ENCODE data around the gene SAMD4A. TPM values are rescaled to one million over a fixed set of nuclear protein-coding genes. Genes with fewer than 3 reads are reported as not detected.

SAMD4A gene
- total RNA-seq, 2 experiments from 2014 or later = 0.06 to 1.0 TPM

- no peaks in the 10 kb centered on the region for H3K36me3 ChIP-seq (ENCODE audit: insufficient read depth, low read length)
- H3K9me2 ChIP-seq (ENCODE audit: insufficient read depth, low read length) = no peaks in the 10 kb centered on the region
- no peak for TF ChIP-seq CTCF (conservative IDR thresholded peaks at IDR 0.05; ENCODE audit: low read length)
- no peak for TF ChIP-seq EZH2phosphoT487 (IDR thresholded peaks at IDR 0.05; ENCODE audit: borderline replicate concordance, low read depth, low read length)
- DNase-seq (ENCODE audit: low spot score) = no peak
- no peak overlapping the region for H2AFZ ChIP-seq (ENCODE audit: low read length)
- no peak overlapping the region for H3K4me2 ChIP-seq (ENCODE audit: low read length)
- no peak overlapping the region for H3K4me3 ChIP-seq (ENCODE audit: low read depth, low read length, poor library complexity, severe bottlenecking)
- no peak overlapping the region for H3K27ac ChIP-seq (ENCODE audit: low read depth, low read length, poor library complexity, severe bottlenecking)
- no TSS peak for BruUV-seq (replicated peaks)
- H3K79me2 ChIP-seq (ENCODE audit: insufficient read depth, low read depth, low read length) = no peaks in the 10 kb centered on the region
- H3K4me1 ChIP-seq (ENCODE audit: insufficient read depth, low read length, poor library complexity, severe bottlenecking) = no peaks in the 10 kb centered on the region
- ChIA-PET POLR2A (interaction anchor here (0.6 to 0.7 kb wide), 4 partner anchors 10 to 1227 kb away, joined by 3 to 4 read pairs (median 3); no protein-coding TSS in a partner anchor), CTCF (ENCODE audit: unreplicated experiment) (no interaction called here)
- H4K20me1 ChIP-seq (ENCODE audit: insufficient read depth, low read length) = no peaks in the 10 kb centered on the region
- no peaks in the 10 kb centered on the region; the same call in 1 of the 2 replicates for H3K9me3 ChIP-seq (ENCODE audit: low read length)
- intact Hi-C loops (cut with micrococcal nuclease; ENCODE audit: unreplicated experiment) = no loop called here
Measured at GRCh38 chr14:54829486-54830224, 262.7 kb downstream of the SAMD4A start.

GRCh38 chr14:54830650-54831049, 263.7 kb downstream of the SAMD4A start:
- intact Hi-C loops (cut with micrococcal nuclease; ENCODE audit: unreplicated experiment) = no loop called here
- no peaks in the 10 kb centered on the region for H4K20me1 ChIP-seq (ENCODE audit: insufficient read depth, low read length)
- TF ChIP-seq EZH2phosphoT487 (IDR thresholded peaks at IDR 0.05; ENCODE audit: borderline replicate concordance, low read depth, low read length) (no peak), CTCF (conservative IDR thresholded peaks at IDR 0.05; ENCODE audit: low read length) (no peak)
- no peaks in the 10 kb centered on the region for H3K4me1 ChIP-seq (ENCODE audit: insufficient read depth, low read length, poor library complexity, severe bottlenecking)
- no peaks in the 10 kb centered on the region for H3K36me3 ChIP-seq (ENCODE audit: insufficient read depth, low read length)
- no peak overlapping the region for H3K4me3 ChIP-seq (ENCODE audit: low read depth, low read length, poor library complexity, severe bottlenecking)
- H3K27ac ChIP-seq (ENCODE audit: low read depth, low read length, poor library complexity, severe bottlenecking) = no peak overlapping the region
- H2AFZ ChIP-seq (ENCODE audit: low read length) = no peak overlapping the region
- H3K4me2 ChIP-seq (ENCODE audit: low read length) = no peak overlapping the region
- BruUV-seq (replicated peaks) = no TSS peak
- no peaks in the 10 kb centered on the region for H3K9me3 ChIP-seq (ENCODE audit: low read length)
- ChIA-PET POLR2A (no interaction called here), CTCF (ENCODE audit: unreplicated experiment) (no interaction called here)
- no peak for DNase-seq (ENCODE audit: low spot score)
- H3K9me2 ChIP-seq (ENCODE audit: insufficient read depth, low read length) = no peaks in the 10 kb centered on the region
- no peaks in the 10 kb centered on the region for H3K79me2 ChIP-seq (ENCODE audit: insufficient read depth, low read depth, low read length)

GRCh38 chr14:54834081-54834480, 267.2 kb downstream of the SAMD4A start:
- Histone ChIP-seq H2AFZ (ENCODE audit: low read length) (no peak overlapping the region), H3K4me2 (ENCODE audit: low read length) (no peak overlapping the region), H3K36me3 (ENCODE audit: insufficient read depth, low read length) (no peaks in the 10 kb centered on the region), H3K79me2 (ENCODE audit: insufficient read depth, low read depth, low read length) (no peaks in the 10 kb centered on the region), H4K20me1 (ENCODE audit: insufficient read depth, low read length) (no peaks in the 10 kb centered on the region), H3K4me1 (ENCODE audit: insufficient read depth, low read length, poor library complexity, severe bottlenecking) (no peaks in the 10 kb centered on the region), H3K9me3 (ENCODE audit: low read length) (no peaks in the 10 kb centered on the region), H3K4me3 (ENCODE audit: low read depth, low read length, poor library complexity, severe bottlenecking) (no peak overlapping the region), H3K27ac (ENCODE audit: low read depth, low read length, poor library complexity, severe bottlenecking) (no peak overlapping the region), H3K9me2 (ENCODE audit: insufficient read depth, low read length) (no peaks in the 10 kb centered on the region)
- no TSS peak for BruUV-seq (replicated peaks)
- ChIA-PET POLR2A (no interaction called here), CTCF (ENCODE audit: unreplicated experiment) (no interaction called here)
- TF ChIP-seq EZH2phosphoT487 (IDR thresholded peaks at IDR 0.05; ENCODE audit: borderline replicate concordance, low read depth, low read length) = no peak
- TF ChIP-seq CTCF (conservative IDR thresholded peaks at IDR 0.05; ENCODE audit: low read length) = no peak
- no peak for DNase-seq (ENCODE audit: low spot score)
- intact Hi-C loops (cut with micrococcal nuclease; ENCODE audit: unreplicated experiment) = no loop called here
